HG02571 (cell line): Measurements from ENCODE around the gene PIK3IP1.
"Not testable (repeated sequence)": the region's sequence is repeated elsewhere in the genome, so short reads cannot be mapped to it uniquely, and the experiment has no call there.

Experiments
- ATAC-seq: cut with Tn5 transposase; IDR thresholded peaks from one replicate; pipeline ENCODE4 v1.9.1; 2021; ENCODE audit warnings: mild to moderate bottlenecking, moderate library complexity; ENCODE audit not compliant: unreplicated experiment

PIK3IP1 gene

DNA sequence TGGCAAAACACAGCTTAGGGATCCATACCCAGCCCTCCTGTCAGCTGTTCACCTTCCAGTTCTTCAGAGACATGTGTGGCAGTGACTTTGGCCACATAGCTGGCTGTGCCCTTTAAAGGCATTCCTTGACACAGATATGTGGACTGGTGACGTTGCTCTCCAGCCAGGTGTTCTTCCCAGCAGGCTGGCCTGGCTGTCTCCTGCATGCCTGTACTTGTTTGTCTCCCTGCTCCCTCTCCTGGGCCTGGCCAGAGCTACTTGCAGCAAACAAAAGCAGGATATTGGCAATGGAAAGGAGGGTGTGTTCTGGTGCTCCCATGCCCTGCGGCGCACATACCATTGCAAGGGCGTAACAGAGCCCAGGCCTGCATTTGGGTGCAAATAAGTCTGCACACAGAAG is 38.3 kb downstream of the PIK3IP1 start:
- no peak for ATAC-seq

DNA sequence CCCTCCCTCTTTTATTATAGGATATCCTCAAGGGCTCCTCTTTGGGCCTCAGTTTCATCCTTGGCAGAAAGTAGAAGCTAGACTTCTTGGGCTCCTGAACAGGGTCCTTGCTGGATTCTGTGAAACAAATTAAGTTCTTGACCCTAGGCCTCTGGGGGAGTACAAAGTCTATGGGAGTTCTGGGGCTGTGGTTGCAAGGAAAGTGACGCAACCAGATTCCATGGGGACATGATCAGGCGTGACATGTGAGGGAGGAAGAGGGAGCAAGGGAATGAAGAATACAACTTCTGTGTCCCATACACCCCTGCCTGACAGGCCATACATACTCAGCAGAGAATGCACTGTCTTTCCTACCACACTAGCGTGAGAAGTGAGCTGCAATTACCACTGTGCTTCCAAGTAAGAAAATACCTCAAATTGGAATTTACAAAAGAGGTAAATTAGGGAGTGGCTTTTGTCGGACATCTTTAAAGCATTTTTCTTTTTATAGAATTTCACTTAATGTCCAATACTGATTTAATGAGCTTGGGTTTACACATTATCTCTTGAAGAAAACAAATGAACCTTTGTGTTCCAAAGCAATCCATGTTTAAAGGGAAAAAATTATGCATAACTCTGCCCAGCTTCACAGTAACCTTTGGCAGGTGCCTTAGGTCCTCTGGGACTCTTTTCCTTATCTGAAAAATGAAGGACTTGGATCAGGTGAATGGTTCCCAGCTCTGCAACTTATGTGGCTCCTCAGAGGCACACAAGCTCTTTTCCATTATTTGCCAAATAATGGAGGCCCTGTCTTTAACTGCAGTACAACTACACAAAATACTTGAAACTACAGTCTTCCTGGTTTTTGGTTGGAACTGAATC is 41.3 kb downstream of the PIK3IP1 start:
- ATAC-seq: no peak

DNA sequence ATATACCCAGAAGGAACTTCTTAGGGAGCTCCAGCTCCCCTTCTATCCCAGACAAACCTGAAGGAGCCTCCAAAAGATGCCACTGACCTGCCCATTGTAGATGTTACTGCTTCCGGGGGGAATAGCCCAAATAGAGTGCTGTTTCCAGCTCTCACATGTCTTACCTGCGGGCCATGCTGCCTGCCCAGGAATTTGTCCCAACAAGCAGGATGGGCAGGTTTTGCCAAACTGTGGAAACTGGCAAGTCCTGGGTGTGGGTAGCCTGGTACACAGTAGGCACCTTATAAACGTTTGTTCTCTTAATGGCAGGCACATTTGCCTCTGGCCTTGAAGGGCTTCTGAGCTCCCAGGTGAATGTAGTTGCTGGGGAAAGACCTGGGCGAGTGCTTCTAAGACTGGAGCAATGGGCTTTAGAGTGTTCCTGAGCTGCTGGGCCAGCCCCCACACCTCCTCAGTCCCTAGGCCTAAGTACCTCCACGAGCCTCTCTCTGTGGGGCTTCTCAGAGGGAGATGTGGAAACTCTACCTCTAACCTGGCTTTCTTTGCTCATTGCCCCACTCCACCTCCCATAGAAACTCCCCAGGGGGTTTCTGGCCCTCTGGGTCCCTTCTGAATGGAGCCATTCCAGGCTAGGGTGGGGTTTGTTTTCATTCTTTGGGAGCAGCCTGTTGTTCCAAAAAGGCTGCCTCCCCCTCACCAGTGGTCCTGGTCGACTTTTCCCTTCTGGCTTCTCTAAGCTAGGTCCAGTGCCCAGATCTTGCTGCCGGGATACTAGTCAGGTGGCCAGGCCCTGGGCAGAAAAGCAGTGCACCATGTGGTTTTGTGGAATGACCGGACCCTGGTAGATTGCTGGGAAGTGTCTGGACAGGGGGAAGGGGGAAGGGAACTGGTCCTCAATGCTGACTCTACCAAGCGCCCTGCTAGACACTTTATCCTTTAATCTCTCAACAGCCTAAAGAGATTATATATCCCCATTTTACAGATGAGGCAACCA is 43.0 kb downstream of the PIK3IP1 start:
- no peak for ATAC-seq

DNA sequence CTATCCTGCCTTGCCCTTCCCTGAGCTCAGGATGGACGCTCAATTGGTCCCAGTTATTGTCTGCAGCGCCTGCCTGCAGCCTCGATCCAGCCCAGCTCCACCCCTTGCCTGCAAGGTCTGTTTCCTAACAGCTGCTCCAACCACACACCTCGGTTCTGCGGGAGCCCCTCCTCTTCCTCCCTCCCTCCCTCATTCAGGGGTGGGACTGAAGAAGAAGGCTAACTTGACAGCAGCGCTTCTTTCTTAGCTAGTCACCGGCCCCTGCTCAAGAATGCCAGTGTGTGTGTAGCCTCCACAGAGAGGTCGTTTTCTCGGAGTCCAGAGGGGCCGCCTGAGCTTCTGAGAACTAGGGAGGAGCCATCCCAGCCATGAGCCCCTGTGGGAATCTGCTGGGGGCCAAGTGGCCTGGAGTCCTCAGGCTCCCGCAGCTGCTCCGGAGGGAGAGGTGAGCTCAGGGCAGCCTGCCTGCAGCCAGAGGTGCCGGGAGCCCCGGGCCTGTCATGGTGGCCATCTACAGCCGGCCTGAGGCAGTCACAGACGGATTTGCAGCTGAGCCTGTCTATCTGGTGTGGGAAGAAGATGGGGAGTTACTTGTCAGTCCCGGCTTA is 44.0 kb downstream of the PIK3IP1 start:
- ATAC-seq: no peak

DNA sequence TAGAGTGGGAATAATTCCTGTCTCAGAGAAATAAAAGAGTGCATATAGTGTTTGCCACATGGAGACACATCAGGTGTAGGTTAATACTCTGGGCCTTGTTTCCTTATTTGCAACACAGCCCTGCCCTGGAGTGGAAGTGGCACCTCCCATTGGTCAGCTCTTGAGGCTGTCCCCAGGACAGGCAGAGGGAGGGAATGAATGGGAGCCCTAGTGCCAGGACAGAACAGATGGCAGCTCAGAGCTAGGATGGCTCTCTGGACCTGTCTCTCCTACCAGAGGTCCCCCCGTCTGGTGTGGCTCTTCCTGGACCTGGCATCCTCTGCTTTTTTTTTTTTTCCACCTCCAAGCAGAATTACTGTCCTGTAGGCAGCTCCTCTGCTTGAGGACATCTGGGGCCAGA is 44.6 kb downstream of the PIK3IP1 start:
- no peak for ATAC-seq

DNA sequence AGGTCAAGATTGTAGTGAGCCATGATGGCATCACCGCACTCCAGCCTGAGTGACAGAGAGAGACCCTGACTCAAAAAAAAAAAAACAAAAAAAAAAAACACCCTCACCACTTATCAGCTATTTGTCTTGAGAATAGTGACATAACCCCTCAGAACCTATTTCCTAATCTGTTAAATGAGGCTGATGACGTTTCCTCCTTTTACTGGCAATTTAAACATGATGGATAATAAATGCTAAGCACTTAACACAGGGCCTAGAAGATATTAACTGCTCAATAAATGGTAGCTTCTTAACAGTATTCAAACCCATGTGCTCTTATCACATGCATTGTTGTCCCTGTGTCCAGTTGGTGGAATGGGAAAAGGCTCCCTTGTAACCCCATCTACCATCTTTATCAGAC is 45.6 kb downstream of the PIK3IP1 start:
- no peak for ATAC-seq

DNA sequence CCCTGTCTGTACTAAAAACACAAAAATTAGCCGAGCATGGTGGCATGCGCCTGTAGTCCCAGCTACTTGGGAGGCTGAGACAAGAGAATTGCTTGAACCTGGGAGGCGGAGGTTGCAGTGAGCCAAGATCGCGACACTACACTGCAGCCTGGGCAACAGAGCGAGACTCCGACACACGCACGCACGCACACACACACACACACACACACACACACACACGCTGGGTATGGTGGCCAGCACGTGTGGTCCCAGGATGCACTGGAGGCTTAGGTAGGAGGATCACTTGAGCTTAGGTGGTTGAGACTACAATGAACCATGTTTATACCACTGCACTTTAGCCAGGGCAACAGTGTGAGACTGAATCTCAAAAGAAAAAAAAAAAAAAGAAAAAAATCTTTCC is 46.3 kb downstream of the PIK3IP1 start:
- not testable (repeated sequence) for ATAC-seq

DNA sequence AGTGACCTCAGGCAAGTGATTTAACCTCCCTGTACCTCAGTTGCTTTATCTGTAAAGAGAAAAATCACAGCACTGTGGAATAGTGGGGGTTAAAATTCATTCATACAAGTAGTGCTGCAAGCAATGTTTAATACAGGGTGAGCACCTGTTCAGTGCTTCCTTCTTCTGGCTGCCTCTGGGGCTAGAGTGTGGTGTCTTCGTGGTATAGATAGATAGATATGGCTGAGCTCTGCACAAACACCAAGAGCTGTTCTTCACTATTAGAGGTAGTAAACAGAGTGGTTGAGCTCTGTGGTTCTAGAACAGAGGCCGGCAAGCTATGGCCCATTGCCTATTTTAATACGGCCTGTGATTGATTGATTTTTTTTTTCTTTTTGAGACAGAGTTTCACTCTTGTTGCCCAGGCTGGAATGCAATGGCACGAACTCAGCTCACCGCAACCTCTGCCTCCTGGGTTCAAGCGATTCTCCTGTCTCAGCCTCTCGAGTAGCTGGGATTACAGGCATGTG is 47.3 kb downstream of the PIK3IP1 start:
- ATAC-seq: no peak

DNA sequence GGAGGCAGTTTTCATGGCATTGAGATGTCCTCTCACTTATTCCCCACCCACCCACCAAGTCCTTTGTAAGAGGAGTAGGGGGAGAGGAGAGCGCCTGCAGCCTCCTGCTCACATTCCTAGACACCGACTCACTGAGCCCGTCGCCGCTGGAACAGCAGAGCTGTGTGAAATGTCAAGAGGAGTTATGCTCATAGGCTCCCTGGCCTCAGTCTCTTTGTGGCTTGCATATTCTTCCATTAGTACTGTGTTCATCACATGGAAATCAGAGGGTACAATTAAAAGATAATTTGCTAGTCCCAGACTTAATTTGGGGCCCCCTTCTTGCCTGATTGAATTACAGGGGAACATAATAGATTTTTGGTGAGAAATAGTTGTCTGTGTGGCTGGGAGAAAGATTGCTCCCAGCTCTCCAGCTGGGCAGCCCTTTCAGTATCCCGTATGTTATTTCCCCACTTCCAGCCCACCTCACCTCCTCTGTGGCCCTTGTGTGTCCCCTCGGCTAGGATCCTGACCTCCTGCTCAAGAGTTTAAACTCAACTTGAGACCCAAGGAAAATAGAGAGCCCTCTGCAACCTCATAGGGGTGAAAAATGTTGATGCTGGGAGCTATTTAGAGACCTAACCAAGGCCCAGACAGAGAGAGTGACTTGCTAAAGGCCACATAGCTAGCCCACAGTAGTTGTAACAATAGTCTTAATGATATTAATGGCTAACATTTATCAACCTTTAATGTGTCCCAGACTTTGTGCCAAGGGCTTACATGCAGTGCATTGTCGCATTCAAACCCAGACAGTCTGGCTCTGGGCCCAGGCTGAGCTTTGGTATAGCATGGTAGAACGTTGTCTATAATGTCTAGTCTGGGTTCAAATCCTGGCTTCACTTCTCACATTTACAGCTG is 48.0 kb downstream of the PIK3IP1 start:
- ATAC-seq: no peak

DNA sequence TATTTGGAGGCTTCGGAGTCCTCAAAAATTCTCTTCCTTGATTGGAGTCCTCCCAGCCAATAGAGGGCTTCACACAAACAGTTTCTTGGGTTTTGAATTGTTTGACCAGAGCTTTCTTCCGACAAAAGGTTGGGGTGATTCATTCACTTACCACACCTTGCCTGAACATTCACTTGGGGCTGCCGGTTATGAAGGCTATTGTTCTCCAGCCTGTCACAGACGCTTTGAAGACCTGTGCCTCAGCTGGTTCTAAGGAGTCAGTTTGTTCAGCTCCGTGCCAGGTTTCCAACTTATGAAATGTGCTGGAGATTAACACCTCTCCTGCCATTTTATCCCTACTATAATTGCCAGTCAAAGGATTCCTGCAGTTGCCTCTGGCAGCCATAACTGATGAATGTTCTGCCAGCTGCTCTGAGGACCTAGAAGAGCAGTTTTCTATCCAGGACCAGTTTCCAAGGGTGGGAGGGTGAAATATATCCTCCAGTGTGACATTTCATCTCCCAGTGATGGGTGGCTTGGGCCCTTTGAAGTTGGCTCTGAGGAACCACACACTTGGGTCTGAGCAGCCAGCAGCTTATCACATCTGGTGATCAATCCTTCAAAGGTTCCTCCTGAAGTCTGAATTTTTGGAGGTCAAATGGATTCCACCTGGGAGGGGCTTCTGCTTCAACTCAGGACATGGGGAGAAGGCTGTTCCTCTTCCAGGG is 48.8 kb downstream of the PIK3IP1 start:
- no peak for ATAC-seq

DNA sequence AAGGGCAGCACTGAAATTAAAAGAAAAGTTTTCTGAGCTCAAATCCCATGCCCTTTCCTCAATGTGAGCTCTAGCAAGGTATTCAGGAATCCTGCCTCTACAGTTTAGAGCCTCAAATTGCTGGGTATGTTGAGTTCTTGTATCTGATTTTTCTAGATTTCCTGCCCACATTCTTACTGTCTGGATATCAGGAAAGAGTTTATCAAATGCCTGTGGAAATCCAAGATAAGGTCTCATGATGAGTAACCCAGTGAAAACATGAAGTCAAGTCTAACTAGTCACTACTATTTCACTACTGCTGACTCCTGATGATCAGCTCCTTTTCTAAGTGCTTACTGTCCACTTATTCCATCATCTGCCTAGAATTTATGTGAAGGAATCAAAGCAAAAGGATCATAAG is 50.4 kb downstream of the PIK3IP1 start:
- no peak for ATAC-seq

DNA sequence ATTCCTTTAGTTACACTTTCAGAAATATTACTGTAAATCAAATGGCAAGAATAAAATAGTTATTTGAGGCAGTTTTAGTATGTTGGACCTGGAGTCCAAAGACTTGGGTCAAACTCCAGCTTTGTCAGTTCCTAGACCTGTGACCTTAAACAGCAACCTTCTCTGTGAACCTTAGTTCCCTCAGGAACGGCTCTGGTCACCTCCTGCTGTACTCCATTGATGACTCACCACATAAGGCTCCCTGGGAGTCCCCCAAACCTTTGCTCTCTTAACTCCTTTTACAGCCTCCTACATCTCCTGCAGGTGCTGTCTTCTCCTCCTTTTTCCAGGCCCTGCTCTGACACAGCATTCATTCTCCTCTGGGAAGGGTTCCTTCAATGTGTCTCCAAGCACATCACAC is 51.1 kb downstream of the PIK3IP1 start:
- no peak for ATAC-seq

DNA sequence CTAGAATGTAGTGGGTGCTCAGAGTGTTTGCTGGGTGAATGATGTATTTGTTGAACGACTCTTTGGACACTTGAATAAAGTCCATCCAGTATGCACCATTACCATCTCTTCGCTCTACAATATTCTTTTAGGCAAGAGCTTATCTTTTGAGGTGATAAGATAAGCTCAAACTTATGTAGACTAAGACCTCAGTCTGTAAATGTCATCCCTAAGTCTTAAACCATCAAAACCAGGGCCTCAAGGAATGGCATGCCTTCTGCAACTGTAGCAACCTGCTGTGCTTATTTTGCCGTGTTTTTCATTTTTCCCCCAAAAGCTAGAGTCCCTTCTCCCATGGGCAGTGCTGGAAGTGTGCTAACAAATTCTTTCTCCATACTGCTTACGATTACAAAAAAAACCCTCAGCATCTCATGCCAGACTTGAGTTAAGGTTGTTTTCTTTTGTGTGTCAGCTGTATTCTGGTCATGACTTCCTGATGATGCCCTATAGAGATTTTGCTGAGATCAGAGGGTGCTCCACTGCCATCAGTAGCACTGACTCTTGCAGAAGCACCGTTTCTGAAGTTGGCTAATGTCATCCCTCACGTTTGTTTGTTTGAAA is 52.4 kb downstream of the PIK3IP1 start:
- ATAC-seq: no peak

DNA sequence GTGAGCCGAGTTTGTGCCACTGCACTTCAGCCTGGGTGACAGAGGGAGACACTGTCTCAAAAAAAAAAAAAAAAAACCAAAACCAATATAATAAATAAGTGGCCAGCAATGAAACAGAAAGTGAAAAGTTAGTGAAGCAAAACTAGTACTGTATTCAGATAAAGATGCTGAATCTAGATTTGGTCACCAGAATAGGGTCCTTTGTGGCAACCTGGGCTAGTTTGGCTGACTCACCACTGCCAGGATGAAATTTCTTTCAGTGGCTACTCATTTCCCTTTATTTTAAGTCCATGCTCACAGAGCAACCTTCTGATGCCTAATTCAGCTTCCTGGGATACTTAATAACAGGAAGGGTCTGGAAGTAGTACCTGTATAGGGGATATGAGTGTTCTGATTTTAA is 54.2 kb downstream of the PIK3IP1 start:
- no peak for ATAC-seq

DNA sequence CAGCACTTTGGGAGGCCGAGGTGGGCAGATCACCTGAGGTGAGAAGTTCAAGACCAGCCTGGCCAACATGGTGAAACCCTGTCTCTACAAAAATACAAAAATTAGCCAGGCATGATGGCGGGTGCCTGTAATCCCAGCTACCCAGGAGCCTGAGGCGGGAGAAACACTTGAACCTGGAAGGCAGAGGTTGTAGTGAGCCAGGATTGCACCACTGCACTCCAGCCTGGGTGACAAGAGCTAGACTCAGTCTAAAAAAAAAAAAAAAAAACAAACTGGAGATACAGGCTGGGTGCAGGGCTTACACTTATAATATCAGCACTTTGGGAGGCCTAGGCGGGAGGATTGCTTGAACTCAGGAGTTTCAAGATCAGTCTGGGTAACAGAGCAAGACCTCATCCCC is 56.2 kb downstream of the PIK3IP1 start:
- ATAC-seq: not testable (repeated sequence)

DNA sequence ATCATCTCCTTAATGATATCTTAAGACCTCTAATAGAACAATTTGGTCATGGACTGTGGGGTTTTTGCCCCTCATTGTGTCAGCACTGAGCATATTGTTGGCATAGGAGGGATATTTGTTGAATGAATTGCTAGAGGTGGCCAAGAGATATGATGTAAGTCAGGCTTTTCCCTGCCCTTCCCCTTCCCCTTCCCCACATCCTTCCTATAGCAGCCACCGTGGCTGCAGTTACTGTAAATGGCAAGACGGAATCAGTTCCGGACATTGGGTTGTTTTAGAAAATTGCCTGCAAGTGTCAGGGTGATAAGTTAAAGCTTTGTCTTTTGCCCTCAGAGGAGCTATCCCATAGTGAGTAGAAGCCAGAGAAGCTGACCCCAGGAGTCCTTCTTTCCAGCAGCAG is 57.2 kb downstream of the PIK3IP1 start:
- no peak for ATAC-seq

DNA sequence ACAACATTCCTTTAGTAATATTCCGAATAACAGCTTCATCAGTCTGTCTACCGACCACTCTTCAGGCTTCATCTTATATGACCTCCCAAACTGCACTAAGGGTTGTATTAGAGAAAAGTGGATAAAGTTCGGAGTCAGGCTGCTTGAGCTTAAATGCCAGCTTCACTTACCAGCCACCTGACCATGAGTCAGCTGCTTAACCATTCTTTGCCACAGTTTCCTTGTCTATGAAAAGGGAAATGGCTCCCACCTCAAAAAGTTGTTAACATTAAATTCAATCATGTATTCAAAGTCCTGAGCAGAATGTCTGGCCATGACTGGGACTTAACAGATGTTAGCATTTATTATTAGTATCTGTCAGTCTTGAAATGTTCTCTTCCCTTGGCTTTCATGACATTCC is 59.3 kb downstream of the PIK3IP1 start:
- no peak for ATAC-seq
